HG02759 (cell line): Measurements from ENCODE around the gene SPTAN1.
"Not testable (repeated sequence)": the region's sequence is repeated elsewhere in the genome, so short reads cannot be mapped to it uniquely, and the experiment has no call there.

Source experiments
- ATAC-seq: cut with Tn5 transposase; IDR thresholded peaks from one replicate; pipeline ENCODE4 v1.9.1; 2021; ENCODE audit warnings: mild to moderate bottlenecking, moderate library complexity; ENCODE audit not compliant: unreplicated experiment

SPTAN1 gene

GRCh38 chr9:128552744-128553440, 505 bp downstream of the SPTAN1 start:
- ATAC-seq: peak; percentile 43

GRCh38 chr9:128553728-128554127, 1.3 kb downstream of the SPTAN1 start:
- ATAC-seq: no peak

GRCh38 chr9:128554155-128554862, 1.9 kb downstream of the SPTAN1 start:
- no peak for ATAC-seq

GRCh38 chr9:128555180-128555721, 2.9 kb downstream of the SPTAN1 start:
- ATAC-seq: no peak

GRCh38 chr9:128556276-128556675, 3.9 kb downstream of the SPTAN1 start:
- ATAC-seq: no peak

GRCh38 chr9:128556926-128557634, 4.7 kb downstream of the SPTAN1 start:
- no peak for ATAC-seq

GRCh38 chr9:128558431-128559310, 6.3 kb downstream of the SPTAN1 start:
- ATAC-seq: peak; percentile 88

GRCh38 chr9:128565578-128565977, 13.2 kb downstream of the SPTAN1 start:
- ATAC-seq: no peak

- ATAC-seq: no peak
Observed at GRCh38 chr9:128568470-128569078, 16.2 kb downstream of the SPTAN1 start.

- ATAC-seq: no peak
Observed at GRCh38 chr9:128575469-128575868, 23.1 kb downstream of the SPTAN1 start.

GRCh38 chr9:128575916-128576315, 23.5 kb downstream of the SPTAN1 start:
- no peak for ATAC-seq

GRCh38 chr9:128577206-128577605, 24.8 kb downstream of the SPTAN1 start:
- no peak for ATAC-seq

- ATAC-seq: no peak
Observed at GRCh38 chr9:128579194-128579593, 26.8 kb downstream of the SPTAN1 start.

- no peak for ATAC-seq
Observed at GRCh38 chr9:128580731-128581130, 28.3 kb downstream of the SPTAN1 start.

- ATAC-seq: not testable (repeated sequence)
Observed at GRCh38 chr9:128585155-128585554, 32.8 kb downstream of the SPTAN1 start.

GRCh38 chr9:128586934-128587333, 34.5 kb downstream of the SPTAN1 start:
- not testable (repeated sequence) for ATAC-seq

GRCh38 chr9:128587453-128587852, 35.1 kb downstream of the SPTAN1 start:
- ATAC-seq: no peak

- no peak for ATAC-seq
Observed at GRCh38 chr9:128588581-128589233, 36.3 kb downstream of the SPTAN1 start.

GRCh38 chr9:128593039-128593438, 40.7 kb downstream of the SPTAN1 start:
- ATAC-seq: no peak

GRCh38 chr9:128593856-128594255, 41.5 kb downstream of the SPTAN1 start:
- no peak for ATAC-seq
